Adrenal gland (tissue), 12 donors: ENCODE measurements around the gene USP3. TPM values are rescaled to one million over a fixed set of nuclear protein-coding genes. Genes with fewer than 3 reads are reported as not detected.

Source experiments
- DNase-seq, 7 donors: peaks; one replicate each; pipeline ENCODE4 v3.0.0-alpha.2; 2019 to 2020
- H3K27ac ChIP-seq, 5 donors: fragments of 200-600 bp; sonication (generic) in 4 of 5; 1 replicate in 3 of 5; 2 replicates in 2 of 5; pipeline versions ENCODE4 v1.5.1 to v1.8.0; 2016 to 2020; ENCODE audit warnings: mild to moderate bottlenecking in 1 of 5
- H3K27me3 ChIP-seq: fragments of 200-600 bp; 2 replicates; pipeline ENCODE4 v1.8.0; 2021
- H3K36me3 ChIP-seq, 2 donors: fragments of 200-600 bp; replicated peaks in 1 of 2; 1 replicate in 1 of 2; 2 replicates in 1 of 2; pipeline versions ENCODE4 v1.5.1 to v1.8.0; 2018 to 2022
- H3K4me1 ChIP-seq, 2 donors: fragments of 200-600 bp; replicated peaks in 1 of 2; 1 replicate in 1 of 2; 2 replicates in 1 of 2; pipeline versions ENCODE4 v1.5.1 to v1.8.0; 2018 to 2021
- H3K4me3 ChIP-seq, 4 donors: fragments of 200-600 bp; sonication (generic) in 3 of 4; one replicate each; pipeline ENCODE4 v1.5.1; 2016 to 2018
- H3K9me3 ChIP-seq, 3 donors: fragments of 200-600 bp; sonication (generic) in 1 of 3; replicated peaks in 1 of 3; 1 replicate in 2 of 3; 2 replicates in 1 of 3; pipeline versions ENCODE4 v1.5.1 to v1.8.0; 2016 to 2021
- CTCF ChIP-seq, 6 experiments: fragments of 450-650 bp in 4 of 6; fragments of 200-600 bp in 2 of 6; sonication (generic) in 1 of 6; IDR thresholded peaks; 1 replicate in 5 of 6; 2 replicates in 1 of 6; pipeline versions ENCODE4 v1.5.1 to v1.8.0; 2016 to 2021; ENCODE audit warnings: antibody characterized with exemption in 6 of 6, mild to moderate bottlenecking in 2 of 6, moderate library complexity in 1 of 6
- POLR2A ChIP-seq, 2 donors: fragments of 450-650 bp; IDR thresholded peaks; one replicate each; pipeline ENCODE4 v1.6.1; 2017; ENCODE audit warnings: antibody characterized with exemption in 2 of 2, mild to moderate bottlenecking in 2 of 2, moderate library complexity in 1 of 2
- WGBS, 4 donors: extraction: QIAGEN DNeasy Blood & Tissue Kit in 2 of 4; methylation state at CpG; one replicate each; pipeline versions ENCODE4 v1.1.5 to v1.1.7; 2013 to 2017; 5-methylcytosine and 5-hydroxymethylcytosine counted together
- intact Hi-C, 2 donors: fragments of 100-400 bp; cut with DNase I; formaldehyde crosslinking; loops; one replicate each; pipeline versions ENCODE4 v1.14.1 to v1.15.0; 2022 to 2023
- polyA plus RNA-seq, 3 donors: library from polyadenylated mRNA; stranded (reverse); fragments of 200-250 nt in 2 of 3; fragments of 350-450 nt in 1 of 3; fragmentation: Illumina TruSeq in 1 of 3; extraction: RNeasy Lipid Tissue Mini Kit (QIAGEN cat#74804) in 1 of 3; gene quantifications; one replicate each; pipeline ENCODE4 v1.2.3, GENCODE V29; 2013 to 2014
- total RNA-seq, 9 donors: library from RNA; depleted of rRNA in 4 of 9; stranded (reverse); fragments of >200 nt in 4 of 9; fragments of 120-200 nt in 1 of 9; fragmentation: NEBNext Ultra II Directional in 1 of 9; extraction: Animal tissue kit (Norgen Biotek cat#: 25700) in 1 of 9; gene quantifications; one replicate each; pipeline versions ENCODE4 v1.1.0 to v1.2.4, GENCODE V29; 2013 to 2023
- donor health status: healthy with polysubstance abuse.
- donor health status: Bipolar disorder and iron deficiency.
- donor health status: DM: yes; HTN: yes; CAD: no.
- donor health status: DM: no; HTN: no; CAD: no.
- donor health status: DM: no; HTN: no; CAD: no.
- donor health status: DM: yes; HTN: yes; CAD: no.

Gene USP3
- total and polyA plus RNA-seq, 12 donors, result 23.0 to 55.0 (median 35.5) TPM

- H3K4me1 ChIP-seq, result peaks cover 5 to 20% of the 10 kb centered on the region in 2 donors
- peaks cover 0 to 28% of the 10 kb centered on the region in 2 donors for H3K36me3 ChIP-seq
- no peak overlapping the region for H3K27ac ChIP-seq
- no peak for DNase-seq
- intact Hi-C loops, result no loop called here
- TF ChIP-seq POLR2A (IDR thresholded peaks at IDR 0.05) (no peak), CTCF (IDR thresholded peaks at IDR 0.05) (no peak)
- WGBS, 4 donors, result 68 to 73% (median 70%) methylated on average over 2 of the region's 2 CpGs
- H3K27me3 ChIP-seq, result no peaks in the 10 kb centered on the region
- H3K4me3 ChIP-seq, result no peak overlapping the region
- no peaks in the 10 kb centered on the region for H3K9me3 ChIP-seq
Measured at GRCh38 chr15:63606308-63606707, 101.9 kb downstream of the USP3 start.

- Histone ChIP-seq H3K4me3 (no peak overlapping the region), H3K9me3 (no peaks in the 10 kb centered on the region), H3K27me3 (no peaks in the 10 kb centered on the region), H3K27ac (no peak overlapping the region), H3K36me3 (peaks cover 0 to 42% of the 10 kb centered on the region in 2 donors), H3K4me1 (peaks cover 0 to 16% of the 10 kb centered on the region in 2 donors)
- TF ChIP-seq CTCF (IDR thresholded peaks at IDR 0.05), result no peak
- no peak for TF ChIP-seq POLR2A (IDR thresholded peaks at IDR 0.05)
- intact Hi-C loops, result no loop called here
- peak in 1 of 7 donors; percentile 56 for DNase-seq
- WGBS, 4 donors, result 92 to 94% (median 94%) methylated on average over 15 of the region's 15 CpGs
Measured at GRCh38 chr15:63608989-63609388, 104.6 kb downstream of the USP3 start.

GRCh38 chr15:63609448-63609847 is 105.1 kb downstream of the USP3 start:
- Histone ChIP-seq H3K9me3 (no peaks in the 10 kb centered on the region), H3K4me3 (no peak overlapping the region), H3K27ac (peak overlapping the region in 2 of 5 donors; percentile 29 to 79), H3K27me3 (no peaks in the 10 kb centered on the region), H3K4me1 (peaks cover 0 to 16% of the 10 kb centered on the region in 2 donors), H3K36me3 (peaks cover 0 to 47% of the 10 kb centered on the region in 2 donors)
- no peak for DNase-seq
- TF ChIP-seq CTCF (IDR thresholded peaks at IDR 0.05) (no peak), POLR2A (IDR thresholded peaks at IDR 0.05) (no peak)
- intact Hi-C loops, result no loop called here
- WGBS, 4 donors, result 76 to 84% (median 77%) methylated on average over 6 of the region's 6 CpGs

GRCh38 chr15:63610209-63610841 is 105.9 kb downstream of the USP3 start:
- peak overlapping the region; percentile 44 to 90 (median 53) for H3K27ac ChIP-seq
- 0 to 2% (median 1%) methylated on average over 6 of the region's 6 CpGs for WGBS, 4 donors
- intact Hi-C loops, result no loop called here

More at GRCh38 chr15:63610209-63610841, 105.9 kb downstream of the USP3 start:
- peak; percentile 75 to 95 (median 82) for DNase-seq
- TF ChIP-seq CTCF (IDR thresholded peaks at IDR 0.05) (peak; percentile 48 to 84 (median 78)), POLR2A (IDR thresholded peaks at IDR 0.05) (no peak)
- Histone ChIP-seq H3K27me3 (no peaks in the 10 kb centered on the region), H3K36me3 (peaks cover 0 to 55% of the 10 kb centered on the region in 2 donors), H3K4me3 (no peak overlapping the region), H3K9me3 (no peaks in the 10 kb centered on the region), H3K4me1 (peaks cover 0 to 16% of the 10 kb centered on the region in 2 donors)
